Endothelial cell of umbilical vein (primary cell): Measurements from ENCODE around the gene COL1A1.

Source experiments
- CTCF ChIP-seq, 2 donors: IDR thresholded peaks; 1 replicate in 1 of 2; 2 replicates in 1 of 2; pipeline ENCODE4 v1.5.1; 2011; ENCODE audit warnings: low read length in 2 of 2, mild to moderate bottlenecking in 2 of 2, moderate library complexity in 2 of 2, control low read depth in 1 of 2, inconsistent platforms in 1 of 2, low read depth in 1 of 2; ENCODE audit not compliant: insufficient read depth in 1 of 2; ENCODE audit errors: extremely low read depth in 1 of 2
- EZH2 ChIP-seq: IDR thresholded peaks from 2 replicates; pipeline ENCODE4 v1.6.1; 2012; ENCODE audit warnings: borderline replicate concordance, low read depth, mild to moderate bottlenecking, moderate library complexity, low read length, inconsistent platforms; ENCODE audit not compliant: severe bottlenecking
- FOS ChIP-seq: IDR thresholded peaks from 2 replicates; pipeline ENCODE4 v1.6.1; 2011; ENCODE audit warnings: mild to moderate bottlenecking, low read length, moderate library complexity, borderline replicate concordance; ENCODE audit not compliant: insufficient read depth
- JUN ChIP-seq: IDR thresholded peaks from 2 replicates; pipeline ENCODE4 v1.6.1; 2011; ENCODE audit warnings: borderline replicate concordance, low read depth; ENCODE audit not compliant: insufficient read length, insufficient read depth
- MAX ChIP-seq: IDR thresholded peaks from 2 replicates; pipeline ENCODE4 v1.6.1; 2011; ENCODE audit not compliant: insufficient read depth, insufficient read length
- MYC ChIP-seq: IDR thresholded peaks from one replicate; pipeline ENCODE4 v1.6.1; 2011; ENCODE audit warnings: mild to moderate bottlenecking, low read depth, low read length
- POLR2A ChIP-seq: IDR thresholded peaks from 2 replicates; pipeline ENCODE4 v1.6.1; 2012; ENCODE audit warnings: low read depth, mild to moderate bottlenecking, control low read depth, low read length
- POLR2AphosphoS5 ChIP-seq: IDR thresholded peaks from 2 replicates; pipeline ENCODE4 v1.6.1; 2012; ENCODE audit warnings: low read depth, mild to moderate bottlenecking, control low read depth, low read length, moderate library complexity; ENCODE audit not compliant: insufficient read depth

- no peak for TF ChIP-seq JUN
- TF ChIP-seq MAX = no peak
- no peak for TF ChIP-seq CTCF (IDR thresholded peaks at IDR 0.05; ENCODE audit: extremely low read depth in 1 of 2, insufficient read depth in 1 of 2, low read depth in 1 of 2, low read length in 2 of 2)
- no peak for TF ChIP-seq FOS
- TF ChIP-seq POLR2AphosphoS5 = no peak
- TF ChIP-seq EZH2 = no peak
- TF ChIP-seq MYC = no peak
- no peak for TF ChIP-seq POLR2A
Observed at GRCh38 chr17:50213026-50214022, 11.9 kb upstream of the COL1A1 start.
